Esophagus squamous epithelium (tissue), 5 donors: Measurements from ENCODE around the gene MAPK8IP3. TPM values are rescaled to one million over a fixed set of nuclear protein-coding genes. Genes with fewer than 3 reads are reported as not detected.

Source experiments
- DNase-seq: peaks from one replicate; lab custom pipeline; 2025; lab: John Stamatoyannopoulos, UW
- H3K27ac ChIP-seq, 4 donors: fragments of 200-600 bp; sonication (generic); one replicate each; pipeline ENCODE4 v1.5.1; 2016 to 2019; ENCODE audit warnings: mild to moderate bottlenecking in 1 of 4
- H3K27me3 ChIP-seq, 4 donors: fragments of 200-600 bp; sonication (generic); 1 replicate in 3 of 4; 2 replicates in 1 of 4; pipeline versions ENCODE4 v1.5.1 to v1.6.0; 2017 to 2021; ENCODE audit warnings: antibody characterized with exemption in 1 of 4
- H3K36me3 ChIP-seq, 3 donors: fragments of 200-600 bp; sonication (generic); one replicate each; pipeline ENCODE4 v1.5.1; 2016 to 2019
- H3K4me1 ChIP-seq, 3 donors: fragments of 200-600 bp; sonication (generic); one replicate each; pipeline ENCODE4 v1.5.1; 2017 to 2019
- H3K4me3 ChIP-seq, 4 donors: fragments of 200-600 bp; sonication (generic); 1 replicate in 3 of 4; 2 replicates in 1 of 4; pipeline ENCODE4 v1.5.1; 2016 to 2019; ENCODE audit warnings: mild to moderate bottlenecking in 2 of 4, moderate library complexity in 1 of 4
- H3K9me3 ChIP-seq, 3 donors: fragments of 200-600 bp; sonication (generic); one replicate each; pipeline ENCODE4 v1.5.1; 2016 to 2019
- POLR2A ChIP-seq, 4 donors: fragments of 450-650 bp; IDR thresholded peaks; one replicate each; pipeline ENCODE4 v1.6.1; 2017; ENCODE audit warnings: antibody characterized with exemption in 4 of 4, mild to moderate bottlenecking in 4 of 4, moderate library complexity in 3 of 4
- WGBS, 2 donors: methylation state at CpG; one replicate each; pipeline ENCODE4 v1.1.5; 2018; 5-methylcytosine and 5-hydroxymethylcytosine counted together
- intact Hi-C: fragments of 100-400 bp; cut with DNase I; formaldehyde crosslinking; loops from one replicate; pipeline ENCODE4 v1.15.0; 2022
- total RNA-seq, 4 donors: library from RNA; depleted of rRNA; stranded (reverse); fragments of >200 nt; gene quantifications; one replicate each; pipeline ENCODE4 v1.1.0, GENCODE V29; 2016
- TF ChIP-seq, protein P1 (sequence below), 6 experiments: fragments of 450-650 bp in 4 of 6; fragments of 200-600 bp in 2 of 6; sonication (generic) in 2 of 6; IDR thresholded peaks; one replicate each; pipeline ENCODE4 v1.5.1; 2016 to 2019; ENCODE audit warnings: antibody characterized with exemption in 6 of 6, mild to moderate bottlenecking in 4 of 6, moderate library complexity in 4 of 6
- donor health status: DM: yes; HTN: yes; CAD: no.

The MAPK8IP3 gene
- total RNA-seq, 4 donors from 2014 or later: 8.6 to 37.6 (median 24.7) TPM

DNA sequence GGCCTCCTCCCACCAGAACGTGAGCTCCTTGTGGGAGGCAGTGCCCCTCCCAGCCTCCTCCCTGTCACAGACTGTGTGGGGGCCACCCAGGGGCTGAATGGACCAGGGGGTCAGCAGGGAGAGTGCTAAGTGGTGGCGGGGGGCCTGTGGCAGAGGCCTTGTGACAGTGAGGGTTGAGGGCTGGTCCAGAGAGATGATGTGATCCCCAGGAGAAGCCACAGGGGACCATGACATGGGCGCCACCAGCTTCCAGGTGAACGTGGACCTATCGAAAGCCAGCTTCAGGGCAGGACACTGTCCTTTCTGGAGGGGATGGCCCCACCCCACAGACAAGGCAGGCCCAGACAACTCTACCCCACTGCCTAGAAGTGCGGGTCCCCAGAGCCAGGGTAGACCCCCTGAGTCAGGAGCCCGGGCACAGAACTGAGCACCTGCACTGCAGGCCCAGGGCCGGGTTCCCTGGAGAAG is 73.3 kb downstream of the MAPK8IP3 start:
- Histone ChIP-seq H3K9me3 (no peaks in the 10 kb centered on the region), H3K27ac (peak overlapping the region in 3 of 4 donors; percentile 39 to 97 (median 57)), H3K4me3 (no peak overlapping the region), H3K27me3 (no peaks in the 10 kb centered on the region), H3K4me1 (peaks cover 26 to 77% (median 30%) of the 10 kb centered on the region in 3 donors), H3K36me3 (peaks cover 6 to 67% (median 28%) of the 10 kb centered on the region in 3 donors)
- intact Hi-C loops: no loop called here
- 33 to 40% methylated on average over 1 of the region's 8 CpGs for WGBS, 2 donors
- no peak for DNase-seq
- TF ChIP-seq, protein P1, sequence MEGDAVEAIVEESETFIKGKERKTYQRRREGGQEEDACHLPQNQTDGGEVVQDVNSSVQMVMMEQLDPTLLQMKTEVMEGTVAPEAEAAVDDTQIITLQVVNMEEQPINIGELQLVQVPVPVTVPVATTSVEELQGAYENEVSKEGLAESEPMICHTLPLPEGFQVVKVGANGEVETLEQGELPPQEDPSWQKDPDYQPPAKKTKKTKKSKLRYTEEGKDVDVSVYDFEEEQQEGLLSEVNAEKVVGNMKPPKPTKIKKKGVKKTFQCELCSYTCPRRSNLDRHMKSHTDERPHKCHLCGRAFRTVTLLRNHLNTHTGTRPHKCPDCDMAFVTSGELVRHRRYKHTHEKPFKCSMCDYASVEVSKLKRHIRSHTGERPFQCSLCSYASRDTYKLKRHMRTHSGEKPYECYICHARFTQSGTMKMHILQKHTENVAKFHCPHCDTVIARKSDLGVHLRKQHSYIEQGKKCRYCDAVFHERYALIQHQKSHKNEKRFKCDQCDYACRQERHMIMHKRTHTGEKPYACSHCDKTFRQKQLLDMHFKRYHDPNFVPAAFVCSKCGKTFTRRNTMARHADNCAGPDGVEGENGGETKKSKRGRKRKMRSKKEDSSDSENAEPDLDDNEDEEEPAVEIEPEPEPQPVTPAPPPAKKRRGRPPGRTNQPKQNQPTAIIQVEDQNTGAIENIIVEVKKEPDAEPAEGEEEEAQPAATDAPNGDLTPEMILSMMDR (IDR thresholded peaks at IDR 0.05): no peak
- TF ChIP-seq POLR2A (IDR thresholded peaks at IDR 0.05): no peak

DNA sequence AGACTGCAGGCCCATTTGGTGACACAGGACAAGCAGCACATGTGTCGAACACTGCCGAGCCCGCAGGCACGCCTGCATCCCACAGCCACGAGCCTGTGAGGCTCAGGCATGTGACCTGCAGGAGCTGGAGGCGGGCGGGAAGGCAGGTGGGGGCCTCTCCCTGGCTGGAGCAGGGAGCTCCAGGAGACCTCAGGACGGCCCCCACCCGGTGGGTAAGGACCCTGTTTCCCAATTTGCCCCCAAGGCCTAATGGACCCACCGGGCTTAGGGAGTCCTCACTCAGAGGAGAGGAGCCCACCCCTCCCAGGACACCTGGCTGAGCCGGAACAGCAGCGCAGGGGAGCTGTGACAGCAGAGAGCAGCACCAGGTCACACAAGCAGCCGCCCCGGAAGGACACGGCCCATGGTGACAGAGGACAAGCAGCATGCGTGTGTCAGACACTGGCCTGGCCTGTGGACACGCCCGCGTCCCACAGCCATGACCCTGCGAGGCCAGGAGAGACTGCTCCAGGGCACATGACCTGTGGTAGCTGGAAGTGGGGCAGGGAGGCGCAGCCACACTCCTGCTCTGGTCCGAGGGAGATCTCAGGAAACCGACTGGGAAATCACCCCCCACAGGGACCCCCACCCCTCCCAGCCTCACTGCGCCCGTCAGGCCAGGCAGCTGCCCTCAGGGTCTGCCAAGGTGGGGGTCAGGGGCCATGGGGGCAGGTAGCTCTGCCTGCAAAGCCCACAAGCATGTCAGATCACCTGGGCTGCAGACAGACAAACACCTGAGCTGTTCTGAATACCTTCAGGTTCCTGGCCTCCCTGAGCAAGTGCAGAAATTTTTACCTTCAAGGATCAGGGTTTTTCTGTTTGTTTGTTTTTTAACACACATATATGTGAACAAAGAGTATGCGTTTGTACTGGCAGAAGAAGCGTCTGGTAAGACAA is 74.0 kb downstream of the MAPK8IP3 start:
- peak overlapping the region; percentile 19 to 97 (median 48) for H3K27ac ChIP-seq
- H3K4me1 ChIP-seq: peaks cover 24 to 77% (median 30%) of the 10 kb centered on the region in 3 donors
- no peaks in the 10 kb centered on the region for H3K27me3 ChIP-seq
- H3K9me3 ChIP-seq: no peaks in the 10 kb centered on the region
- no peak for DNase-seq
- WGBS, 2 donors: 74 to 91% methylated on average over 2 to 14 of the region's 27 CpGs
- H3K36me3 ChIP-seq: peaks cover 6 to 64% (median 28%) of the 10 kb centered on the region in 3 donors
- no peak for TF ChIP-seq POLR2A (IDR thresholded peaks at IDR 0.05)
- TF ChIP-seq, protein P1 (IDR thresholded peaks at IDR 0.05): no peak
- intact Hi-C loops: no loop called here
- H3K4me3 ChIP-seq: peak overlapping the region in 1 of 4 donors; percentile 96

- TF ChIP-seq, protein P1 (IDR thresholded peaks at IDR 0.05): no peak
- TF ChIP-seq POLR2A (IDR thresholded peaks at IDR 0.05): no peak
- Histone ChIP-seq H3K4me1 (peaks cover 24 to 79% (median 33%) of the 10 kb centered on the region in 3 donors), H3K9me3 (no peaks in the 10 kb centered on the region), H3K27me3 (no peaks in the 10 kb centered on the region), H3K4me3 (peak overlapping the region in 2 of 4 donors; percentile 91 to 96), H3K36me3 (peaks cover 6 to 64% (median 28%) of the 10 kb centered on the region in 3 donors), H3K27ac (peak overlapping the region in 2 of 4 donors; percentile 93 to 97)
- intact Hi-C loops: no loop called here
- no peak for DNase-seq
- 70 to 77% methylated on average over 5 to 6 of the region's 6 CpGs for WGBS, 2 donors
Measured at GRCh38 chr16:1780677-1781072, 74.7 kb downstream of the MAPK8IP3 start.

GRCh38 chr16:1781254-1781653 is 75.3 kb downstream of the MAPK8IP3 start:
- DNase-seq: no peak
- no peaks in the 10 kb centered on the region for H3K9me3 ChIP-seq
- intact Hi-C loops: no loop called here
- no peaks in the 10 kb centered on the region for H3K27me3 ChIP-seq
- H3K4me1 ChIP-seq: peaks cover 24 to 80% (median 33%) of the 10 kb centered on the region in 3 donors
- TF ChIP-seq, protein P1 (IDR thresholded peaks at IDR 0.05): no peak
- TF ChIP-seq POLR2A (IDR thresholded peaks at IDR 0.05): no peak
- peak overlapping the region; percentile 86 to 96 (median 94) for H3K4me3 ChIP-seq
- peaks cover 6 to 63% (median 22%) of the 10 kb centered on the region in 3 donors for H3K36me3 ChIP-seq
- H3K27ac ChIP-seq: peak overlapping the region; percentile 80 to 97 (median 94)
- WGBS, 2 donors: 45 to 75% methylated on average over 5 to 6 of the region's 20 CpGs
